ENCODE data around the gene KDM5B.

- TF ChIP-seq CTCF (IDR thresholded peaks at IDR 0.05): no peak
- no peak for TF ChIP-seq POLR2A (IDR thresholded peaks at IDR 0.05)
- no peak for TF ChIP-seq EP300 (IDR thresholded peaks at IDR 0.05)
Measured at GRCh38 chr1:202852163-202852904, 44.1 kb upstream of the KDM5B start.

Measured in ovary (tissue), 3 donors.